Bronchial epithelial cell (primary cell): ENCODE measurements around the gene CCNK. TPM values are rescaled to one million over a fixed set of nuclear protein-coding genes. Genes with fewer than 3 reads are reported as not detected.

Experiments used
- DNase-seq: peaks from one replicate; pipeline ENCODE4 v3.0.0-alpha.2; 2010; ENCODE audit warnings: low read depth
- FAIRE-seq: peaks from 2 replicates; lab custom pipeline; 2011; peaks lifted over from hg19 to GRCh38; lab: Jason Lieb, UNC
- H3K27me3 ChIP-seq: 2 replicates; pipeline ENCODE4 v1.5.1; 2011; ENCODE audit warnings: low read length; ENCODE audit not compliant: control insufficient read depth, insufficient read depth
- H3K36me3 ChIP-seq: 2 replicates; pipeline ENCODE4 v1.5.1; 2011; ENCODE audit warnings: low read length; ENCODE audit not compliant: control insufficient read depth, insufficient read depth
- H3K4me3 ChIP-seq: 2 replicates; pipeline ENCODE4 v1.5.1; 2011; ENCODE audit warnings: mild to moderate bottlenecking, low read depth, low read length, control low read depth
- total RNA-seq: library from RNA; depleted of rRNA; stranded (reverse); fragments of >200 nt; gene quantifications from 2 replicates; pipeline ENCODE4 v1.2.1, GENCODE V29; 2014
- TF ChIP-seq, protein P1 (sequence below): IDR thresholded peaks from 2 replicates; pipeline ENCODE4 v1.5.1; 2011; ENCODE audit warnings: mild to moderate bottlenecking, moderate library complexity, low read length, control low read depth, inconsistent platforms; ENCODE audit not compliant: insufficient read depth, severe bottlenecking

CCNK gene
- total RNA-seq, 1 donor from 2014 or later = 18.4 TPM

DNA sequence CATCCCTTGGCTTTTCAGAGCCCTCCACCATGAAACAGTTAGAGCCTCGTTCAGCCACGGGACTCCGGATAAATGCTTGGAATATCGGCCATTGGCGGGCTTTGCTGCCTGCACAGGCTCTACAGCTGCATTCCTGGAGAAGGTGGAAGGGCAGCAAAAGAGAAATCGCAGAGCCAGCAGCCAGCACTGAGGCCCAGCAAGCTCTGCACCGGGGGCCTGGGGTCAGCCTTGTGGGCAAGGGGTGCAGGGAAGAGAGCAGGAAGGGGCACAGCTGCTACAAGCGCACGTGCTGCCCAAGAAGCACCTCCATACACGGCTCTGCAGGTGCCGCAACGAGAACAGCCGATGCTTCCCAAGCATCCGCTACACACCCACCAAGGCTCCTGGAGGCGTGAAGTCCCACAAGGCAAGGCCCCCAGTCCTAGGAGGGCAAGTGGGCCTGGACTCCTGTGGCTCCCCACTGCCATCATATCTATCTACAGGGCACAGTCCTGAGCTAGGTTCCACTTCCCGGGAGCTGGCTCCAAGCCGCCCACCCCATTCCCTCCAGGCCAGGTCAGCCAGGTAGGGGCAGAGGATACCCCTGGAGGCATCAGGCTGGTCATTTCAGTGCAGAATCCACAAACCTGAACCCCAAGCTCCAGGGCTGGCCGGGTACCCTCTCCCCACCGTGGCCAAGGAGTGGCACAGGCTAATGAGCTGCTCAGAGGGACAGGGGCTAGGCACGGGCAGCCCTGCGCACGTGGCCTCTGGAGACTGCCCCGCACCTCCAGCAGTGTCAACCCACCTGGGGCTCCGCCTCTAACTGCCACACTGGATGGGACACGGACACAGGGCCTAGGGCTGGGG, 40.2 kb downstream of the CCNK start:
- DNase-seq (no peak), FAIRE-seq (no peak)
- Histone ChIP-seq H3K27me3 (no peaks in the 10 kb centered on the region), H3K36me3 (peaks cover 3% of the 10 kb centered on the region), H3K4me3 (no peak overlapping the region)
- TF ChIP-seq, protein P1, sequence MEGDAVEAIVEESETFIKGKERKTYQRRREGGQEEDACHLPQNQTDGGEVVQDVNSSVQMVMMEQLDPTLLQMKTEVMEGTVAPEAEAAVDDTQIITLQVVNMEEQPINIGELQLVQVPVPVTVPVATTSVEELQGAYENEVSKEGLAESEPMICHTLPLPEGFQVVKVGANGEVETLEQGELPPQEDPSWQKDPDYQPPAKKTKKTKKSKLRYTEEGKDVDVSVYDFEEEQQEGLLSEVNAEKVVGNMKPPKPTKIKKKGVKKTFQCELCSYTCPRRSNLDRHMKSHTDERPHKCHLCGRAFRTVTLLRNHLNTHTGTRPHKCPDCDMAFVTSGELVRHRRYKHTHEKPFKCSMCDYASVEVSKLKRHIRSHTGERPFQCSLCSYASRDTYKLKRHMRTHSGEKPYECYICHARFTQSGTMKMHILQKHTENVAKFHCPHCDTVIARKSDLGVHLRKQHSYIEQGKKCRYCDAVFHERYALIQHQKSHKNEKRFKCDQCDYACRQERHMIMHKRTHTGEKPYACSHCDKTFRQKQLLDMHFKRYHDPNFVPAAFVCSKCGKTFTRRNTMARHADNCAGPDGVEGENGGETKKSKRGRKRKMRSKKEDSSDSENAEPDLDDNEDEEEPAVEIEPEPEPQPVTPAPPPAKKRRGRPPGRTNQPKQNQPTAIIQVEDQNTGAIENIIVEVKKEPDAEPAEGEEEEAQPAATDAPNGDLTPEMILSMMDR = no peak

GRCh38 chr14:99522025-99522401, 40.8 kb downstream of the CCNK start:
- H3K4me3 ChIP-seq = no peak overlapping the region
- TF ChIP-seq, protein P1 = no peak
- no peak for FAIRE-seq
- no peaks in the 10 kb centered on the region for H3K27me3 ChIP-seq
- DNase-seq = no peak
- peaks cover 3% of the 10 kb centered on the region for H3K36me3 ChIP-seq

- no peak overlapping the region for H3K4me3 ChIP-seq
- DNase-seq (peak; percentile 24), FAIRE-seq (no peak)
- peaks cover 3% of the 10 kb centered on the region for H3K36me3 ChIP-seq
- TF ChIP-seq, protein P1 = no peak
- no peaks in the 10 kb centered on the region for H3K27me3 ChIP-seq
These were observed 41.3 kb downstream of the CCNK start for GRCh38 chr14:99522457-99522891.

GRCh38 chr14:99522934-99523703, 41.9 kb downstream of the CCNK start:
- no peak for FAIRE-seq
- Histone ChIP-seq H3K4me3 (no peak overlapping the region), H3K27me3 (no peaks in the 10 kb centered on the region), H3K36me3 (peaks cover 3% of the 10 kb centered on the region)
- TF ChIP-seq, protein P1 = no peak
- DNase-seq = no peak

DNA sequence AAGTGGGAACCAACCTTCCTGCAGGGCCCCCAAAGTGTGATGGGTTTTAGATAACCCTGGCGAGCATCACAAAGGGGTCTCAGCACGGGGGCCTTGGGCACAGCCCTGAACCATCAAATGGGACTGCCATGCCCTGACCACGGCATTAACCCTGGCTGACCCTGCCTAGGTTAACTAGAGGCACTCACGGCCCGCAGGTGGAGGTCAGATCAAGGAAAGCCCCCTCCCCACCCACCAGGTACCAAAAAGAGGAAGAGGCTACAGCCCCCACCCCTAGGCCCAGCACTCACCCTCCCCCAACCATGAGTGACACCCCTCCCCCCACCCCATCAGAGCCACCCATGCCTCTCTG, 42.5 kb downstream of the CCNK start:
- Histone ChIP-seq H3K27me3 (no peaks in the 10 kb centered on the region), H3K36me3 (peaks cover 3% of the 10 kb centered on the region), H3K4me3 (no peak overlapping the region)
- FAIRE-seq (peak; percentile 36), DNase-seq (no peak)
- TF ChIP-seq, protein P1 = no peak
